ENCODE data around the gene NSG2.

NSG2 gene

DNA sequence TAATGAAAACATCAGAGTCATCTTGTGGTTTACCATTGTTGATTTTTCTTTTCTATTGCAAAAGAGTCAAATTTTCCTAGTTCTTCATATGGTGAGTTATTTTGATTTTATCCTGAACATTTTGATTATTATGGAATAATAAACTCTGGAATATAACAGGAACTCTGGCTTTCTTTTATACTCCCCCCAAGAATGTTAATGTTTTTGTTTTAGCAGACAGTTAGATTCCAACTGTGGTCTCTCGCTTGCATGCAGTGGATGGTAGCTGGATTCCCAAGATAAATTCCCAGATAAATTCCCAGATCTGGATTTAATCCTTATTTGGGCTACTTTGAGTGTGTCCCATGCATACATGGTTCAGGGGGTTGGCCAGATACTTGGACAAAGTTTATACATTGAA lies 109.8 kb downstream of the NSG2 start:
- DNase-seq: no peak

GRCh38 chr5:174155706-174156105 lies 110.2 kb downstream of the NSG2 start:
- DNase-seq: no peak

DNA sequence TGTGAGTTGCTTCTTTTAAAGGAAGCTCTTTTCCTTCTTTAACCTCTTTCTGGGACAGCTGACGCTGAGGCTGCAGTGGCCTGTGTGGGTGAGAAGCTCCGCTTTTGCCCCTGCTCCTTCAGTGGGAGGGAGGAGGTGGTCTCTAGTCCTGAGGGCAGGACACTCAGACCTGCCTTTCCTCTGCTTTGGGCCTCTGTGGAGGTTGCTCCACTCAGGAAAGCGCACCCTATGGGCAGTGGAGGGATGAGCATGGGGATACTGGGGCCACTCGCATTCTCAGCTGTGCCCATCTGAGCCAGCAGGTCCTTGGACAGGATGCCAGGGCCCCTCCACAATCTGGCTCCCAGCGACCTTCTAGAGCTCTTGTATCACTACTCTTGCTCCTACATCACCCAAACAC lies 111.5 kb downstream of the NSG2 start:
- no peak for DNase-seq

All from stimulated activated naive CD4-positive, alpha-beta T cell (primary cell).